ENCODE results near the gene PRSS1. TPM values are rescaled to one million over a fixed set of nuclear protein-coding genes. Genes with fewer than 3 reads are reported as not detected.

Gene PRSS1
- total RNA-seq, 2 experiments from 2014 or later, result not detected

DNA sequence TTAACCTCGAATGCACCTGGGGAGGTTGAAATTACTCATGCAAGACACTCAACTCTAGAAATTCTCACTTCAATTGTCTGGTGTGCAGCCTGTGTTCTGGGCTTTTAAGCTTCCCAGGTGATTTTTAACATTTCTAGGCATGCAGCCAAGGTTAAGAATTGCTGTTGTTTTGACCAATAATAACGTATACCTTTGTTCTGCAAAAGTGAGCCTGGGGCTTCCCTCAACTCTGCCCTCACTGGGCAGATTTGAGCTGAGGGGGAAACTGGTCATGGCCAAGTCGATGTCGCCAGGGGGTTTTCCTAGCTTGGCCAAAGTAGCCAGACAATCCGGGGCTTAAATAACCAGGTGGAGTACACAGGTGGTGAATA lies 22.1 kb downstream of the PRSS1 start:
- ChIA-PET POLR2A (no interaction called here), CTCF (no interaction called here)
- H3K27ac ChIP-seq (ENCODE audit: low read depth in 1 of 2, low read length in 2 of 2), result no peak overlapping the region
- Mint-ChIP-seq H3K36me3 (ENCODE audit: low read depth) (no peaks in the 10 kb centered on the region), H3K27me3 (no peaks in the 10 kb centered on the region), H3K4me3 (no peak overlapping the region), H3K4me1 (ENCODE audit: low read depth) (no peaks in the 10 kb centered on the region), H3K9me3 (no peaks in the 10 kb centered on the region), H3K27ac (no peak overlapping the region)
- H3K27me3 ChIP-seq (ENCODE audit: control insufficient read depth in 1 of 2, insufficient read depth in 2 of 2, low read length in 2 of 2), result no peaks in the 10 kb centered on the region
- ATAC-seq (ENCODE audit: poor library complexity), result no peak
- no peak for DNase-seq
- TF ChIP-seq, protein P1, sequence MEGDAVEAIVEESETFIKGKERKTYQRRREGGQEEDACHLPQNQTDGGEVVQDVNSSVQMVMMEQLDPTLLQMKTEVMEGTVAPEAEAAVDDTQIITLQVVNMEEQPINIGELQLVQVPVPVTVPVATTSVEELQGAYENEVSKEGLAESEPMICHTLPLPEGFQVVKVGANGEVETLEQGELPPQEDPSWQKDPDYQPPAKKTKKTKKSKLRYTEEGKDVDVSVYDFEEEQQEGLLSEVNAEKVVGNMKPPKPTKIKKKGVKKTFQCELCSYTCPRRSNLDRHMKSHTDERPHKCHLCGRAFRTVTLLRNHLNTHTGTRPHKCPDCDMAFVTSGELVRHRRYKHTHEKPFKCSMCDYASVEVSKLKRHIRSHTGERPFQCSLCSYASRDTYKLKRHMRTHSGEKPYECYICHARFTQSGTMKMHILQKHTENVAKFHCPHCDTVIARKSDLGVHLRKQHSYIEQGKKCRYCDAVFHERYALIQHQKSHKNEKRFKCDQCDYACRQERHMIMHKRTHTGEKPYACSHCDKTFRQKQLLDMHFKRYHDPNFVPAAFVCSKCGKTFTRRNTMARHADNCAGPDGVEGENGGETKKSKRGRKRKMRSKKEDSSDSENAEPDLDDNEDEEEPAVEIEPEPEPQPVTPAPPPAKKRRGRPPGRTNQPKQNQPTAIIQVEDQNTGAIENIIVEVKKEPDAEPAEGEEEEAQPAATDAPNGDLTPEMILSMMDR (IDR thresholded peaks at IDR 0.05), result no peak
- no peaks in the 10 kb centered on the region for H3K4me1 ChIP-seq (ENCODE audit: insufficient read depth, low read length)
- no peak overlapping the region for H3K4me3 ChIP-seq (ENCODE audit: low read length)
- intact Hi-C loops (cut with DNase I, micrococcal nuclease), result loop anchor here in 1 of 2 experiments (2.0 kb wide), 1 partner anchor 17 kb away; no protein-coding TSS in a partner anchor
- no peaks in the 10 kb centered on the region for H3K9me3 ChIP-seq (ENCODE audit: control insufficient read depth in 1 of 2, insufficient read depth in 1 of 2, low read length in 2 of 2)
- no peaks in the 10 kb centered on the region for H3K36me3 ChIP-seq (ENCODE audit: insufficient read depth, low read length)

DNA sequence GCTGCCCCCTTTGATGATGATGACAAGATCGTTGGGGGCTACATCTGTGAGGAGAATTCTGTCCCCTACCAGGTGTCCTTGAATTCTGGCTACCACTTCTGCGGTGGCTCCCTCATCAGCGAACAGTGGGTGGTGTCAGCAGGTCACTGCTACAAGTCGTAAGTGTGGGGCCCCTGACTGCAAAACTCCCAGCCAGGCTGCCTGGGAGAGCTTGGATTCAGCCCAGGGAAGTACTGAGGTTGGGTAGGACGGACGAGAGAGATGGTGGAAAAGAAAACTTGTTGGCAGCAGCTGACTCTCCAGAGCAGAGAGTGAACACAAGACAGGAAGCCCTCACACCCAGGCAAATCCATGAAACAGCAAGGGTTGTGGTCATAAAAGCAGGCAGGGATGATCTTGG lies 22.8 kb downstream of the PRSS1 start:
- no peaks in the 10 kb centered on the region for H3K9me3 ChIP-seq (ENCODE audit: control insufficient read depth in 1 of 2, insufficient read depth in 1 of 2, low read length in 2 of 2)
- no peaks in the 10 kb centered on the region for H3K36me3 Mint-ChIP-seq (ENCODE audit: low read depth)
- intact Hi-C loops (cut with DNase I, micrococcal nuclease), result no loop called here
- H3K27ac ChIP-seq (ENCODE audit: low read depth in 1 of 2, low read length in 2 of 2), result no peak overlapping the region
- DNase-seq, result no peak
- H3K27me3 ChIP-seq (ENCODE audit: control insufficient read depth in 1 of 2, insufficient read depth in 2 of 2, low read length in 2 of 2), result no peaks in the 10 kb centered on the region
- no peak for ATAC-seq (ENCODE audit: poor library complexity)
- H3K4me3 ChIP-seq (ENCODE audit: low read length), result no peak overlapping the region
- POLR2A ChIA-PET, result no interaction called here
- H3K4me1 ChIP-seq (ENCODE audit: insufficient read depth, low read length), result no peaks in the 10 kb centered on the region
- TF ChIP-seq, protein P1 (IDR thresholded peaks at IDR 0.05), result no peak
- no peak overlapping the region for H3K4me3 Mint-ChIP-seq
- no peaks in the 10 kb centered on the region for H3K4me1 Mint-ChIP-seq (ENCODE audit: low read depth)
- no peaks in the 10 kb centered on the region for H3K36me3 ChIP-seq (ENCODE audit: insufficient read depth, low read length)
- CTCF ChIA-PET, result no interaction called here
- H3K9me3 Mint-ChIP-seq, result no peaks in the 10 kb centered on the region
- H3K27ac Mint-ChIP-seq, result no peak overlapping the region
- H3K27me3 Mint-ChIP-seq, result no peaks in the 10 kb centered on the region

DNA sequence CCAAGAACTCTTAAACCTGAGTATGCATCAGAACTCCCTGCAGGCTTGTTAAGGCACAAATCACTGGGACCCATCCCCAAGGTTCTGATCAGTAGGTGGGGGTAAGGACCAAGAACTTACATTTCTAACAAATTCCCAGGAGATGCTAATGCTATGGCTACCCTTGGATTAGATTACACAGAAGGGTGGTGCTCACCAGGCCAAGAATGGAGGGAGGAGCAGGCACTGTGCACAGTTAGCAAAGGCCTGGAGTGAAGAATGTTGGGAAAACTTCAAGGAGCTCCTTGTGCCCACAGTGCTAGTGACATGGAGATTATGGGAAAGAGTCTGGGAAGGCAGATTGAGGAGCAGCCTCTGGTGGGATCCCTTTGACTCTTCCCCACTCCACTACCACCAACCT lies 23.4 kb downstream of the PRSS1 start:
- no peak for ATAC-seq (ENCODE audit: poor library complexity)
- Mint-ChIP-seq H3K36me3 (ENCODE audit: low read depth) (no peaks in the 10 kb centered on the region), H3K27me3 (no peaks in the 10 kb centered on the region), H3K4me3 (no peak overlapping the region), H3K9me3 (no peaks in the 10 kb centered on the region), H3K27ac (no peak overlapping the region), H3K4me1 (ENCODE audit: low read depth) (no peaks in the 10 kb centered on the region)
- CTCF ChIA-PET, result no interaction called here
- TF ChIP-seq, protein P1 (IDR thresholded peaks at IDR 0.05), result no peak
- POLR2A ChIA-PET, result no interaction called here
- Histone ChIP-seq H3K27me3 (ENCODE audit: control insufficient read depth in 1 of 2, insufficient read depth in 2 of 2, low read length in 2 of 2) (no peaks in the 10 kb centered on the region), H3K36me3 (ENCODE audit: insufficient read depth, low read length) (no peaks in the 10 kb centered on the region), H3K27ac (ENCODE audit: low read depth in 1 of 2, low read length in 2 of 2) (no peak overlapping the region), H3K4me3 (ENCODE audit: low read length) (no peak overlapping the region), H3K9me3 (ENCODE audit: control insufficient read depth in 1 of 2, insufficient read depth in 1 of 2, low read length in 2 of 2) (no peaks in the 10 kb centered on the region), H3K4me1 (ENCODE audit: insufficient read depth, low read length) (no peaks in the 10 kb centered on the region)
- intact Hi-C loops (cut with DNase I, micrococcal nuclease), result no loop called here
- no peak for DNase-seq

Measured in CD4-positive, alpha-beta T cell (primary cell).